Fibroblast of pulmonary artery (primary cell): ENCODE results near the gene OPRL1.

ENCODE experiments used
- DNase-seq: peaks from one replicate; pipeline ENCODE4 v3.0.0-alpha.2; 2010; ENCODE audit warnings: low read depth
- H3K4me3 ChIP-seq: replicated peaks from 2 replicates; pipeline ENCODE4 v1.5.1; 2011; ENCODE audit warnings: low read depth, mild to moderate bottlenecking, control low read depth, low read length, moderate library complexity
- CTCF ChIP-seq: IDR thresholded peaks from 2 replicates; pipeline ENCODE4 v1.5.1; 2011; ENCODE audit warnings: mild to moderate bottlenecking, control low read depth, low read length, inconsistent platforms; ENCODE audit errors: missing control alignments

OPRL1 gene

DNA sequence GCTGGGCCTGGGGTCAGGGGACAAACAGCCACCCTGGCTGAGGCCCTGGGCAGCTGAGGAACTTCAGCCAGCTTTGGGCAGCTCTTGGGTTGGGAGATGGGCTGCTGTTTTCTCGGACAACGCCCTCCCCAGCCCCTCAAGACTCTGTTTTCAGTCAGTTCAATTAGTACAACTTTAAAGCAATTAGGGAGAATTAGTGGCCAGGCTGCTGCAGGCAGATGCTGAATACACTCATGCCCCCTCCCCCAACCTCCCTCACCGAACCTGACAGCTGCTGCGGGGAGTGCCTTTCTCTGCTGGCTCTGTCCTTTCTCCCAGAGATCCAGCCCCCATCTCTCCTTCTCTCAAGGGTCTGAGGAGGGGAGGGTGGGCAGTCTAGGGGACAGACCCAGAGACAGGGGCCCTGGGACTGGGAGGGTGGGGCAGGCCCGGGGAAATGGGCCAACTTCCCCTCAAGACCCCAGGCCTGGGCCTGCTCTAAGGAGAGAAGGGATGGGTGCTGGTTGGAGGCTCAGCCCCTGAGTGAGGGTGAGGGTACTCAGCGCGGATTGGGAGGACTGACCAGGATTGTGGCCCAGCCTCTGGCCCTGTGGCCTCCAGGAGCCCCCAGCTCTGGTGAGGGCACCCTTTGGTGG lies 66.5 kb downstream of the OPRL1 start:
- H3K4me3 ChIP-seq: no peak overlapping the region
- TF ChIP-seq CTCF: no peak
- DNase-seq: no peak

- no peak for DNase-seq
- no peak overlapping the region for H3K4me3 ChIP-seq
Measured at GRCh38 chr20:64146936-64147477, 67.1 kb downstream of the OPRL1 start.

GRCh38 chr20:64148581-64148980 lies 68.7 kb downstream of the OPRL1 start:
- H3K4me3 ChIP-seq: no peak overlapping the region
- TF ChIP-seq CTCF: no peak
- DNase-seq: no peak

More at GRCh38 chr20:64146936-64147477, 67.1 kb downstream of the OPRL1 start:
- TF ChIP-seq CTCF: no peak

GRCh38 chr20:64149141-64149540 lies 69.3 kb downstream of the OPRL1 start:
- TF ChIP-seq CTCF: no peak
- no peak overlapping the region for H3K4me3 ChIP-seq
- DNase-seq: no peak

GRCh38 chr20:64149809-64150560 lies 70.1 kb downstream of the OPRL1 start:
- no peak for TF ChIP-seq CTCF
- no peak overlapping the region for H3K4me3 ChIP-seq
- DNase-seq: no peak
